ENCODE results near the gene GABBR2.
"Not testable (repeated sequence)": the region's sequence is repeated elsewhere in the genome, so short reads cannot be mapped to it uniquely, and the experiment has no call there.

GABBR2 gene

DNA sequence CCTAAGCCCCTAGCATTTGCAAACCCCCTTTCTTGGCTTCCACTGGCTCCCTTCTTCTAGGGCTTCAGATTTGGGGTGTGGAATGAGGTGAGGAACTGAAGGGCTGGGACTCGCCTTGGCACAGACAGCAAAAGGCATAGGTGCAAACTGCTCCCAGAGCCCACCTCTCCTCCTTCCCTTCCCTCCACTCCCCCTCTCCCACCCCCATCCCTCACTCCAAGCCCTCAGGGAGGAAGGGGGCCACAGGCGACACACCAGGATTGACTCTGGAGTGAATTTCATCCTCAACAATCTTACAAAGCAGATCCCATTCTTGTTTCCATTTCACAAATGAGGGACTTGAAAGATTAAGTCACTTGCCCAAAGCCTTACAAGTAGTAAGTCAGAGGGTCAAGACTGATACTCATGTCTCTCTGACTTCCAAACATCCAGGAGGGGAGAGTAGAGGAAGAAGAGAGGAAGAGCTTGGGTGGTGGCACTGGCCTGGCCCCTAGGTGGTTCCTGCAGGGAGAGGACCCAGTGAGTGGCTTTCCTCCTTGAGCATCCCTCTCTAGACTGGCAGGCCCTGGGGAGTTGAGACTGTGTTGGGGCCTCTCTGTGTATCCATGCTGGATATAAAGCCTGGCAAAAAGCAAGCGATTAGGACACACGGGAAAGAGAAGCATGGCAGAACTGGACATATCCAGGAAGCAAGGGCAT, 193.1 kb downstream of the GABBR2 start:
- no peak for DNase-seq (ENCODE audit: low read depth)

DNA sequence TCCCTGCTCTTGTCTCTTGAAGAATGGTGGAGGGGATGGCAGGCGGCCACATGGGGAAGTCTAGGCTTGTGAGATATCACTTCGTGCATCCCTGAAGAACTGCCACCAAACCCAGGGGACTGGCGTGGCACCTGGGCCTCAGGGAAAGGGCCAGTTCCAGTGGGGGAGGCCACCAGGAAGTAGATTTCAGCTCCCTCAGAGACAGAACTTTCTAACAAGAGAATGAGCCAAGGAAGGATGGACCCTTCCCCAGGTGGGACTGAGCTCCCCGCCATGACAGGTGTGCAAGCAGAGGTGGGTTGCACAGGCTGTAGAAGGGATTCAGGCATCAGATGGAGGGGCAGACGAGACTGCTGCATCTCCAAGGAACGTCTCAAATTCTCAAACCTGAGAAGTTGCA, 193.9 kb downstream of the GABBR2 start:
- no peak for DNase-seq (ENCODE audit: low read depth)

DNA sequence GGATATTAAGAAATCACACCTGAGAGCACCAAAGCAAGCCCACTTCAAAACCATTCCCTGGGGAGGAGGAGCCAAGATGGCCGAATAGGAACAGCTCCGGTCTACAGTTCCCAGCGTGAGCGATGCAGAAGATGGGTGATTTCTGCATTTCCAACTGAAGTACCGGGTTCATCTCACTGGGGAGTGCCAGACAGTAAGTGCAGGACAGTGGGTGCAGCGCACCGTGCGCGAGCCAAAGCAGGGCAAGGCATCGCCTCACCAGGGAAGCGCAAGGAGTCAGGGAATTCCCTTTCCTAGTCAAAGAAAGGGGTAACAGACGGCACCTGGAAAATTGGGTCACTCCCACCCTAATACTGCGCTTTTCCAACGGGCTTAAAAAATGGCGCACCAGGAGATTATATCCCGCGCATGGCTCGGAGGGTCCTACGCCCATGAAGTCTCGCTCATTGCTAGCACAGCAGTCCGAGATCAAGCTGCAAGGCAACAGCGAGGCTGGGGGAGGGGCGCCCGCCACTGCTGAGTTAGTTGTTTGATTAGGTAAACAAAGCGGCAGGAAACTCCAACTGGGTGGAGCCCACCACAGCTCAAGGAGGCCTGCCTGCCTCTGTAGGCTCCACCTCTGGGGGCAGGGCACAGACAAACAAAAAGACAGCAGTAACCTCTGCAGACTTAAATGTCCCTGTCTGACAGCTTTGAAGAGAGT, 200.4 kb downstream of the GABBR2 start:
- DNase-seq (ENCODE audit: low read depth) = not testable (repeated sequence)

DNA sequence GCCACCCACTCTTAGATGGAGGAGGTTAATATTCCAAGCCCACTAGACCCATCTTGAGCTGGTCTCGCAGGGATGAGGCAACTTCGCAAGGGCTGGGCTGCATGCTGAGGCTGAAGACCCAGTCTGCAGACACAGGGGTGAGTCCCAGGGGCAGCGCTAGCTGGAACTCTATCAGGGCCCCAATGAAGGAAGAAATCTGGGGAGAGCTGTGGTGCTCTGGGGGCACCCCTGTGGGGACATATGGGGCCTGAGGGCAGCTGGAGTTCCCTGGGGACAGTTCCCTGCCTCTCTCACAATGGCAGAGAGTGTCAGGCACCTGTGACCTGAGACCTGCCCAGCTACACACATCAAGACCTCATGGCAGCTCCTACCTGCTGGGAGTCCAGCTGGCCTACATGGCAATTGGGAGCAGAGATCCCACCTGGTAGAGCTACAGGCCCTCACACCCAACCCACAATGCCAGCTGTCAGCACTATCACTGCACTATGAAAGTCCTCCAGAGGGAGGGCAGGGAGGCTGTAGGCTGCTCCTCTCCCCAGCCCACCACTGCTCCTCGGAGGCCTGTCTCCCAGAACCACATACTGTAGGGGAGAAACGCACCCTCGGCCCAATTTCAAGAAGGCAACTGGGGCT, 202.2 kb downstream of the GABBR2 start:
- no peak for DNase-seq (ENCODE audit: low read depth)

DNA sequence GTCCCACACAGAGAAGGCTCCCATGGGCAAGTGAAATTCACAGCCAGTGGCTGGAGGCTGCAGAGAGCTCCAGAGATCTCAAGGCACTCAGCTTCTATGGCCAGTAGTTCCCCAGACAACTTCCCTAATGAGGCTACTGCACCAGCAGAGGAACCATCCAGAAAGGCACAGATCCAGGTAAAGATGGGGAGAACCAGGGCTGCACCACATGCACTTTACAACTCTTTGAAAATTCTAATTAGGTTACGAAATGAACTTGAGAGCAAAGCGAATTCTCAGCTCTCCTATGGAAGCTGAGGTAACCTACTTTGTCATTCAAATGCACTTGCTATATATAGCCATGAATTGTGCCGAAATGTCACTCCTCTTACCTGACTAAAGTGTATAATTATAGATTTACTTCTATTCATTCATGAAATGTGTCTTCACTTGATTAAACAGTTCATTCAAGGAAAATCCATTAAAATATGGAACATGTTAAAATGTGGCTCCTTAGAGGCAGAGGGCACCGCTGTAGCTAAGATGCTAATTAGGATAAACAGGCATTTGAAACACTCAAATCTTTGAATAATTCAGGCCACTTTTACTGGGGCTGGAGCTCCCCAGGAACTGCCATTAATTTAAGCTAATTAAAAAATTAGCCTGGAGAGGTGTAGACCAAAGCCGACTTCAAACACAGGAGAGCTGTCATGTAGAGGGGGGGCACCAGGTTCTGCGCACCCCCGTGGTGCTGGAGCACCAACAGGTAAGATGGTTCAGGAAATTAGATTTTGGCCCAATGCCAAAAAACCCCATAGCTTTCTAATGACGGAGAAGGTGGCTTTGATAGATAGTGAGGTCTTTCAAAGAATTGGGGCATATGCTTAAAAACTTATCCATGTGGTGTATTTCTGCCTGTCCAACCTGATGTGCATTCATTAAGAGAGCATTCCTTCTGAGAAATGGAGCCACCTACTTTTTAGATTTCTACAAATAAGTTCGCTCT, 204.1 kb downstream of the GABBR2 start:
- DNase-seq (ENCODE audit: low read depth) = no peak

DNA sequence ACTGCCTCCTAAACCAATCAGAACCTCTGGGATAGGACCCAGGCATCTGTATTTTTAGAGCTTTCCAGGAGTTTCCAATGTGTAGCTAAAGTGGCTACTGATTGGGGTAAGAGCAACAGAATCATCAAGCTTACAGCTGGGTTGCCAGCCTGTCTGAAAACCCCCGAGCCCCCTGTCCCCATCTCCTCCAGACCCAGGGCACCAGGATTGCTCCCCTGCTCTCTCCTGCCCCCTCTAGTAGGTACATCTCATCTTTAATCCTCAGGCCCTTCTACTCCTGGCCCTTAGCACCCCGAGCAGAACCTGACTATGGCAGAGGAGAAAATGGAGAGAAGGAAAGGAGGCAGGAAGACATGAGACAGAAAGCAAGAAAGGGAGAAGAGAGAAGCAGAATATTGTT, 204.9 kb downstream of the GABBR2 start:
- no peak for DNase-seq (ENCODE audit: low read depth)

DNA sequence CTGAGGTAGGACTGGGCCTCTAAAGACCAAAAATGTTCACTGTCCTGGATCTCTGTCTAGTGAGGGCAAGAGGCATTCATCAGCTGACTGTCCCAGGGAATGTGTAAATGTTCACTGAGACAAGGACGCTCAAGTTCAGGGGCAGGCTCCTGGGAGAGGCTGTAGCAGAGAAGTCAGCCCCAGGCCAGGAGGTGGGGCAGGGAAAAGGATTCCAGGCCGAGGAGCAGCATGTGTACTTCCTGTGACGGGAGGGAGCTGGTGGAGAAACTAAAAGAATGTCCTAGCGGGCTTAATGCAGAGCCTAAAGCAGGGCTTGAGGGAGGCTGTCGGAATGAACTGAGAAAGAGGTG, 205.8 kb downstream of the GABBR2 start:
- no peak for DNase-seq (ENCODE audit: low read depth)

DNA sequence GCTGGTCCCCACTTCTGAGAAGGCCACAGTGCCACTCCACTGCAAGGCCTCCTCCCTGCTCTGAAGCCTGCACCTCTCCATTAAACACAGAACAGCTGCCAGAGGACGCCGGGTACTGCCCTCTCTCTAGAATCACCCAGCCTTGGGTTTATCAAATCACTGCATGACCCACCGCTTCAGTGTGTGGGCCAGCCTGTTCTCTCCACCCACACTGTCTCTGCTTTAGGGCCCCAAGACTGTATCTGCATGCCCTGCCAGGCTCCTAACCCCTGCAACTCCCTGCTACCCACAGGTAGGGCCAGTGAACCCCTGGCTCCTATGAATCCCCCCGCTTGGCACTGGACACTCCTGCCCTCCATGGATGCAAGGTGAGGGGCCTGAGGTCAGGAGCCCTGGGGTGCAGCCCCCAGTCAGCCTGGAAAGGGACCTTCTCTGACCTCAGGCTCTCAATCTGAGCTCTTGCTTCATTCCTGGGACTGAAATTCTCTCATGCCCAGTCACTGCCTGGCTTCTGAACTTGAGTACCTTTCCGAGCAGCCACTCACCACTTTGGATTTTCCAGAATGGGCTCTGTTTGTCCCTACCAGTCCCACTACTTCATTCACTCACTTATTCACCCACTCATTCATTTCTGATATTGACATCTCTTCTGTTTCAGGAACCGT, 206.3 kb downstream of the GABBR2 start:
- no peak for DNase-seq (ENCODE audit: low read depth)

DNA sequence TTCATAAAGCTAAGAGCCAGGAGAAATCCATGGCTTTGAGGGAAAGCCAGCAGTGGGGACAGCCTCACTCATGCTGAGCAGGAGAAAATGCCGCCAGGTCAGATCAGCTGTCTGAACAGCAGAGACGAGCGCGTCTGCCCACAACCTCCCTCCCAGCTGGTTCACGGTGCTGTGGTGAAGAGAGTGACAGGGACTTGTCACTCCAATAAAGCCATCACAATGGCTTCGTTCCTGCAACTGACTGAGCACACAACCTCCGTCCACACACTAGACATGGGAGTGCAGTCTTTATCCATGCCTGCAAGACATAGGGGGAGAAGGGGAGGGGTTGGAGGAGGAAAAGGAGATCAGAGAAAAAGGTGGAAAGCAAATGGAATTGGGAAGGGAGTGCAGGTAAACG, 206.9 kb downstream of the GABBR2 start:
- no peak for DNase-seq (ENCODE audit: low read depth)

DNA sequence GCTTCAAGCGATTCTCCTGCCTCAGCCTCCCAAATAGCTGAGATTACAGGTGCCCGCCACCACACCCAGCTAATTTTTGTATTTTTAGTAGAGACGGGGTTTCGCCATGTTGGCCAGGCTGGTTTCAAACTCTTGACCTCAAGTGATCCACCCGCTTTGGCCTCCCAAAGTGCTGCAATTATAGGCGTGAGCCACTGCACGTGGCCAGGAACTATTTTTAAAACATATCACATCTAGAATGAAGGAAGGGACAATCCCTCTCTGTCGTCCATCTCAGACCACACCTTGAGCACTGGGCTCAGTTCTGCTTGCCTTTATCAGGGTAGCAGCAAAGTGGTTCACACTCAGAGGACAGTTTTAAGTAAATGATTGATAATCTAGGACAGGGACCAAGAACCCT, 207.5 kb downstream of the GABBR2 start:
- not testable (repeated sequence) for DNase-seq (ENCODE audit: low read depth)

DNA sequence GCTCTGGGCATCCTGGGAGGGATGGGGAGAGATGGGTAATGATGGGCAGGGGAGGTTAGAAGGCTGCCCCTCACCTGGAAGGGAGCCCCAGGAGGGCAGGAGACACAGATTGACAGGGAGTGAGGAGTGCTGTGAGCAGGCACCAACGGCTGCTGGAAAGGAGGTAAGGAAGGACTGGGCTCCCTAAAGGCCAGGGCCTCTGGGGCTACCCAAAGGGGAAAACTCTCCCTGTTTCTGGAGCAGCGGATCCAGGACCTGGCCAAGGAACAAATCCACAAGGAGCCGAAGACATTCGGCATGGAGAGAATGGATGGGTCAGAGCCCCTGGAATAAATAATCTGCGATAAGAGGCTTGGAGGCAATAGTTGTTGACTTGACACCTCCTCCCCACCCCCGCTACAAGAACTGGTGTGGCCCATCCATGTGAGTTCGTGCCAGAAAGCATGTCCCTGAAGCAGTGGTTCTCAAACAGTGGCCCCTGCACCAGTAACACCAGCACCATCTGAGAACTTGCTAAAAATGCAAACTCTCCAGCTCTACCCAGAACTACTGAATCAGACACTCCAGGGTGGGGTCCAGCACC, 208.3 kb downstream of the GABBR2 start:
- DNase-seq (ENCODE audit: low read depth) = no peak

DNA sequence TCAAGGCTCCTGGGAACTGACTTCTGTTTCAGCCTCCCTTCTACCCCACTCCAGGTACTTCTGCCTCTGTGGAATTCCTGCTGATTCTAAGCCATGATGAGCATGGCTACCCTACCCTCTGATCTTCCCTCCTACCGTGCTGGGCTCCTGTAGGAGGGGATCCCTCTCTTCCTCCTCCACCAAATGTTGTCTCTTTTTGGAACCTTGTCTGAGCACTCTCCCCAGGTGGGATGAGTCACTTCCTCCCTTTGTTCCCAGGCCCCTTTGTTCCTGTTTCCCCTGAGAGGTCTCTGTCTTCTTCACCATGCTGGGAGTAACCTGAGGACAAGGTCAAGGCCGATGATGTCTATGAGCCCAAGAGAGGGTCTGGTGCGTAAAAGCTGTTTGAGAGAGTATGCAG, 213.2 kb downstream of the GABBR2 start:
- no peak for DNase-seq (ENCODE audit: low read depth)

DNA sequence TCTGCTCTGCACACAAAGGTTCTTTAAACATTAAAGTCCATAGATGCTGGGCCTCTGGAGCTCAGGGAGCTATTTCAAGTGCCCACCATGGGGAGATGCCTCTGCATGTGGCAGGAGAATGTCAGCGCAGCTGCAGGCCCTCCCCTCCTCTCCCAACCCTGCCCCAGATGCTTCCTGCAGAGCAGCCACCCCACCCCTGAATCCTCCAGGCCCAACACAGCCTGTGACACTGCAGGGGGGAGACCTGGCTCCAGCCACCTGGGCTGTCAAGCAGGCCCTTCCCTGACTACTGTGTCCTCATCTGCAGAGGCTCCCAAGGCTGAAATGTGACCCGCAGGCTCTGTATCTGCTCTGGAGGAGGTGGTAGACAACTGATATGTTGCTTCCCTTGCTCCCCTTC, 213.9 kb downstream of the GABBR2 start:
- no peak for DNase-seq (ENCODE audit: low read depth)

DNA sequence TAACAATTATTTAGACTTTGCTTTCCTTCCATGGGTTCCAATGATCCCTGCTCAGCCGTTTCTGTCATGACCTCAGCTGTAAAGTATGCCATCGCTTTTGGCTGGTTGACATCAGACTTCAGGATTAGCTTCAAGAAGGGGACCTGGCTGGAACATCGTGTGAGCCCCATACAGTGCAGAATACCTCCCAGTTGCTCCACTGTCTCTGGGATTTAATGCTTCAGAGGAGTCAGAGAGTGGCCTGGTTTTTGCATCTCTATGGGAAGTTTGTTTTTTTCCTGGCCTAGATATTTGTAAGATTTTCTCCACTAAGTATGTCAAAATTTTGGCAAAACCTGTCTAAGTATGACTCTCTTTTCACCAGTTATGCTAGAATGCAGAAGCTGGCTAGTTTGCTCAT, 216.9 kb downstream of the GABBR2 start:
- no peak for DNase-seq (ENCODE audit: low read depth)

DNA sequence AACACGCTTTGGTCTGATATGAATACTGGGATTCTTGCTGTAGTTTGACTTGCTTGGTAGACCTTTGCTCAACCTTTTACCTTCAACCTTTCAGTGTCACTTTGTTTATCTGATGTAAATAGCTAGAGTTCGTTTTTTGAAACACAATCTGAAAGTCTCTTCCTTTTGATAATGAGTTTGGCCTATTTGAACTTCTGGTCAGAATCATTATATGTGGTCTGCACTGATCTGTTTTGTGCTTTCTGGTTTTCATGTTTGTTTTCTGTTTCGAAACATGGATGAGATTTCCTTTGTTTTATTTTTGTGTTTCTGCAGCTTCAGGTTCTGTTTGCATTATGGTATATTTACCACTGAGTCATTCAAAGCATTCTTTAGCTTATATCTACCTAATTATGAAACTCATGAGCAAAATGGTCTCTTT, 217.5 kb downstream of the GABBR2 start:
- no peak for DNase-seq (ENCODE audit: low read depth)

DNA sequence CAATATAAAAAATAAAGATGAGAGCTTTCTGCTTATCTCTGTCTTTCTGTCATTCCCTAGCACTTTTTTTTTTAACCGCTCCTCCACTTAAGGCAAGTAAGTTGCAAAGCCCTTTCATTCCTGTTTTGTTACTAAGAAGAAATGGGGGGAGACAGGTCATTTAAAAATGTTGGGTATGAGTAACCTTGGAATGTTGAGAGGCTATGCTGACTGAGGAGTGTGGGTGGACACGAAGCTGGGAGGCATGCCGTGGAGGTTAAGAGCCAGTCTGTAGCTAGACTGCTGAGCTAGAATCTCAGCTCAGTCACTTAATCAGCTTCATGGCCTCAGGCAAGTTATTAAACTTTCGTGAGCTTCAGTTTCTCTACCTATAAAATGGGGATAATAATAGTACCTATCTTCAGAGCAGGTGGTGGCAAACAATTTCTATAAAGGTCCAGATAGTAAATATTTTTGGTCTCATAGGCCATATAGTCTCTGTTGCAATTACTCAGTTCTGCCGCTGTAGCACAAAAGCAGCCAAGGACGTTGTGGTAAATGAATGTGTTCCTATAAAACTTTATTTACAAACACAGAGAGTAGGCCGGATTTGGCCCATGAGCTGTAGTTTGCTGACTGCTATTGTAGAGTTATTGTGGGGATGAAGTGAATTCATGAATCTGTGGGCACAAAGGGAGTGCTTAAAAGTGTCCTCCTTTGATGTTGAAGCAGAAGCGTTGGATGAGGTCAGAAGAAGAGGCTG, 220.0 kb downstream of the GABBR2 start:
- no peak for DNase-seq (ENCODE audit: low read depth)

DNA sequence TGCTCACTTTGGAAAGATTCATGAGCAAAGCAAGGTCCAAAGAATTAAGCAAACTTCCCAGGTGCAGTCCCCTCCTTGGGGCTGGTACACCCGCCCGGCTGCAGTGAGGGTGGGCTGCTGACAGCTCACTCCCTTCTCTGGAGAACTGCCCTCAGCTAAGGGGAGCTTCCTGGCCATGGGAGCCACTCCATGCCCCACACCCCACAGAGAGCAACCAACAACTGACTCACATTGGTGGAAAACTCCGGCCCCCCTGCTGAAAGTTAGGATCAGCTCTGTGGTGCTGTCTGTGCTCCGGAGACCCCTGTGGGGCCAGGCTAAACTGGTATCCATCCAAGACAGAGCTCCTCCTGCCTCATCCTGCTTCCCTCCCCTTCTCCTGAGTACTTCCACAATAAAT, 223.0 kb downstream of the GABBR2 start:
- no peak for DNase-seq (ENCODE audit: low read depth)

DNA sequence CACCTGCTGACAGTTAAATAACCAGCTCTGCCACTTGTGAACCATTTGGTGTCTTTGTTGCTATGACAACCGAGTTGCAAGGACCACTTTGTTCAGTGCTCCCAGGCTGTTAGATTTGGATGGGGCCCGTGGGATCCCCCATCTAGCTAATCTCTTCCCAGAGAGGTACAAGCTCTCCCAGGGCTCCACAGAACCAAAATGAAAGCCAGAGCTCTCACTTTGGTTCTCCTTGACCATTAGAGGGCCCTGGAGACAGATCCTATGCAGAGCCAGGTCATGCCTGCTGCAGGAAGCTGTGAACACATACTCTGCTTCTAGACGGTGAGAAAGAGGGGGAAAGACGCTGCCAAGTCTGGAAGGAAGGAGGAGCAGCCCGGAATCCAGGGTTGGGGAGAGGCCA, 224.6 kb downstream of the GABBR2 start:
- DNase-seq (ENCODE audit: low read depth) = no peak

DNA sequence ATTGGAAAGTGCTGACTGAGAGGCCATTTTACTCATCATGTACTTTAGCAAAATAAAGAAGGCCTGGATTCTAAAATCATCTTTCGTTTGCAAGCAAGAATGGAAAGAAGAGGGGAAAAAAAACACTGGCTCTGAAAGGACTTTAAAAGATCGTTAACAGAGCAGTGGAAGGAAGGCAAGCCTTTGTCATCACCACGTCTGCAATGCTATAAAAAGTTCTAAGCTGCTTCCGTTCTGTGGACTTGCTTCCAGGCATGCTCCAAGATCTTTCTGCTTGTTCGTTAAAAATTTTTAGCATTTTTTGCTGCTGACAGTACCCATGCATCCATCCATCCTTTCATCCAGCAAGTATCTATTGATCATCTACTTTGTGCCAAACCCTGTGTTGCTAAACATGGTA, 226.5 kb downstream of the GABBR2 start:
- DNase-seq (ENCODE audit: low read depth) = no peak

DNA sequence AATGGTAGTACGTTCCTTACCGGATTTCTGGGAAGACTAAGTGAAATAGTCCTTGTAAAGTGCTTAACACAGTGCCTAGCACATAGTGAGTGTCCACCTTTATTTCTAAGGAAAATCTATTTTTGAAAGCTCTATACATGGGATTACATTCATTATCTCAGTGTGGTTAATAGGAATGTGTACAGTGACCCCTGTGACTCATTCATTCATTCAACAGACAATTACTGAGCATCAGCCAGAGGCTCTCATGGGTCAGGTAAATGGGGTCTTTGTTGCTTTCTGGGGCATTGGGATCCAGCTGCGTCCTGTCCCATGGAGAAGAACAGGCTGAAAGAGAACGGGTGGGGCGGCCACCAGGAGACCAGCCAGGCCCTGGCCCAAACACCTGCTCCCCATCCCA, 227.1 kb downstream of the GABBR2 start:
- no peak for DNase-seq (ENCODE audit: low read depth)
